NCI-H446 treated with DMSO at 0.1 percent for 48 hours (cell line): ENCODE measurements around the gene ARMC9.
"Not testable (repeated sequence)": the region's sequence is repeated elsewhere in the genome, so short reads cannot be mapped to it uniquely, and the experiment has no call there.

Experiments
- DNase-seq: peaks from one replicate; lab custom pipeline; 2025; lab: John Stamatoyannopoulos, UW

The ARMC9 gene

GRCh38 chr2:231287696-231288095 lies 89.3 kb downstream of the ARMC9 start:
- no peak for DNase-seq

- no peak for DNase-seq
Observed at GRCh38 chr2:231288590-231288989, 90.2 kb downstream of the ARMC9 start.

GRCh38 chr2:231290321-231291015 lies 92.0 kb downstream of the ARMC9 start:
- DNase-seq = no peak

GRCh38 chr2:231292472-231293134 lies 94.2 kb downstream of the ARMC9 start:
- DNase-seq = no peak

- DNase-seq = no peak
Observed at GRCh38 chr2:231293163-231293562, 94.7 kb downstream of the ARMC9 start.

GRCh38 chr2:231294116-231294515 lies 95.7 kb downstream of the ARMC9 start:
- DNase-seq = no peak

GRCh38 chr2:231294571-231295362 lies 96.3 kb downstream of the ARMC9 start:
- no peak for DNase-seq

- no peak for DNase-seq
Observed at GRCh38 chr2:231295363-231295655, 96.9 kb downstream of the ARMC9 start.

GRCh38 chr2:231296401-231296974 lies 98.1 kb downstream of the ARMC9 start:
- no peak for DNase-seq

GRCh38 chr2:231297108-231297908 lies 98.9 kb downstream of the ARMC9 start:
- no peak for DNase-seq

GRCh38 chr2:231298091-231298490 lies 99.7 kb downstream of the ARMC9 start:
- DNase-seq = no peak

GRCh38 chr2:231299267-231299666 lies 100.8 kb downstream of the ARMC9 start:
- DNase-seq = no peak

GRCh38 chr2:231300020-231300721 lies 101.7 kb downstream of the ARMC9 start:
- DNase-seq = no peak

GRCh38 chr2:231300722-231301076 lies 102.3 kb downstream of the ARMC9 start:
- no peak for DNase-seq

- not testable (repeated sequence) for DNase-seq
Observed at GRCh38 chr2:231304259-231304658, 105.8 kb downstream of the ARMC9 start.

GRCh38 chr2:231305221-231305620 lies 106.8 kb downstream of the ARMC9 start:
- no peak for DNase-seq

GRCh38 chr2:231306791-231307393 lies 108.5 kb downstream of the ARMC9 start:
- no peak for DNase-seq

- DNase-seq = no peak
Observed at GRCh38 chr2:231308219-231308618, 109.8 kb downstream of the ARMC9 start.

GRCh38 chr2:231308631-231309428 lies 110.4 kb downstream of the ARMC9 start:
- no peak for DNase-seq

- DNase-seq = no peak
Observed at GRCh38 chr2:231312066-231312465, 113.6 kb downstream of the ARMC9 start.
